Fibroblast of pulmonary artery (primary cell): Measurements from ENCODE around the gene LMNTD2.
A peak's percentile ranks its signal among the peaks of the same experiment; 100 is the strongest.

ENCODE experiments used
- DNase-seq: peaks from one replicate; pipeline ENCODE4 v3.0.0-alpha.2; 2010; ENCODE audit warnings: low read depth
- H3K4me3 ChIP-seq: replicated peaks from 2 replicates; pipeline ENCODE4 v1.5.1; 2011; ENCODE audit warnings: low read depth, mild to moderate bottlenecking, control low read depth, low read length, moderate library complexity
- CTCF ChIP-seq: IDR thresholded peaks from 2 replicates; pipeline ENCODE4 v1.5.1; 2011; ENCODE audit warnings: mild to moderate bottlenecking, control low read depth, low read length, inconsistent platforms; ENCODE audit errors: missing control alignments

LMNTD2 gene

GRCh38 chr11:573146-573759, 12.7 kb upstream of the LMNTD2 start:
- no peak for DNase-seq
- no peak overlapping the region for H3K4me3 ChIP-seq
- TF ChIP-seq CTCF = no peak

- TF ChIP-seq CTCF = no peak
- DNase-seq = no peak
- no peak overlapping the region for H3K4me3 ChIP-seq
Measured at GRCh38 chr11:571802-572185, 11.3 kb upstream of the LMNTD2 start.

DNA sequence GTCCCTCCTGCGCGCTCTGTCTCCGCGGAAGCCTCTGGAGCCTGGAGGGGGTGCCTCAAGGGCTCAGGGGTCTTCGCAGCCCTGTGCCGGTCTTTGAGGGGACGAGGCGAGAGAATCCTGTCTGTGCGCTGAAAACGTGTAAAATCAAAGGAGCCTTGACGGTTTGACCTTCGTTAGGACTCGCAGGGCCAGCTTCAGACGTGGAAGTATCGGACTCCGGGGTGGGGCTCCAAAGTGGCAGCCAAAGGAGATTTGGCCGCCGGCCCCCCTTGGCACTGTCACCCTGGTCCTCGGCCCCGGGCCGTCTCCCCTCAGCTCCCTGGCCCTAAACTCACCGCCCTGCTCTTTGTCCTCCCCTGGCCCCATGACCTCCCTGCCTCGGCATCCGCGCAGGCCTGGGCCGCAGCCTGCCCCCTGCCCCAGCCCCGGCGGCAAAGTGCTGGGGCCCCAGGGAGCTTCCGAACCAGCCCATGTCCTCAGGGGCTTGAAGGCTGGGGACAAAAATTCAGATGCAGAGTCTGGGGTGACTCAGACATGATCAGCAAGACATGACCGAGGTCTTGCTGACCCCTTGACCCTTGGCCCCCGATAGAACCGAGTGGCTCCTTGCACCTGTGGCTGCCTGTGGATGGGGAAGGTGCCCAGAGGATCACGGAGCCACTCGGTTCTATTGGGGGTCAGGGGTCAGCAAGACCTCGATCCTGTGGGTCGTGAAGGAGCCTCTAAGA, 8.8 kb upstream of the LMNTD2 start:
- DNase-seq = no peak
- H3K4me3 ChIP-seq = peak overlapping the region; percentile 62
- TF ChIP-seq CTCF = no peak

GRCh38 chr11:568306-569157, 8.0 kb upstream of the LMNTD2 start:
- DNase-seq = peak; percentile 91
- H3K4me3 ChIP-seq = peak overlapping the region; percentile 65
- TF ChIP-seq CTCF = no peak

- TF ChIP-seq CTCF = no peak
- peak overlapping the region; percentile 65 for H3K4me3 ChIP-seq
- no peak for DNase-seq
Measured at GRCh38 chr11:567629-568292, 7.2 kb upstream of the LMNTD2 start.

DNA sequence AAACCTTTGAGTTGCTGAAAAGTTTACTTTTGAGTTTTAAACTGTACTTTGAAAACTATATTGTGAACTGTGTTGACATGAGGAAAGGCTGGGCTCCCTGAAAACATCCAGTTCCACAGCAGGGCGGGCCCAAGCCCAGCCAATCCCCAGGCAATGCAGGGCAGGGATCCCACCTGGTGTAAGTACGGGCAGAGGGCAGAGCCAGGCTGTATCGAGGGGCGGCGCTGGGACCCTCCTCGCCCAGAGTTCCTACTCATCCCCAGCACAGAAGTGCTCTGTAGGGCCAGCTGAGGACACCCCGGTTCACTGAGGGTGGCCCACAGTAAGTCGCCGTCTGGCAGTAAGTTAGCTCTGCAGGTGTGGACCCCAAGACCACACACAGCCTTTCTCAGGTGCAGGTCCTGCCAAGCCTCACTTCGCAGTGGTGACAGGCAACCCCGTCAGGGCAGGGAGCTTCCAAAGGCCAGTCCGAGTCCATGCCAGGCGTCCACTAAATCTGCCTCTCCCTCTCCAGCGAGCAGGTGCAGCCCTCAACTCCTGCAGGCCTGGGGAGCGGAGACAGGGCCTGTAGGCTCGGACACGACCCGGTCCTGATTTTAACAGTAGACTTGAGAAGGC, 6.6 kb upstream of the LMNTD2 start:
- TF ChIP-seq CTCF = no peak
- no peak for DNase-seq
- H3K4me3 ChIP-seq = peak overlapping the region; percentile 65
